Tibial artery (tissue), 4 donors: ENCODE data around the gene PPP1R8.

Experiments used
- DNase-seq, 2 donors: peaks; one replicate each; pipeline ENCODE4 v3.0.0-alpha.2; 2019
- H3K27ac ChIP-seq, 2 donors: fragments of 200-600 bp; sonication (generic) in 1 of 2; 1 replicate in 1 of 2; 2 replicates in 1 of 2; pipeline ENCODE4 v1.5.1; 2018 to 2019; ENCODE audit warnings: mild to moderate bottlenecking in 1 of 2
- H3K27me3 ChIP-seq, 2 donors: fragments of 200-600 bp; sonication (generic) in 1 of 2; one replicate each; pipeline versions ENCODE4 v1.5.1 to v1.6.0; 2016 to 2019
- H3K36me3 ChIP-seq, 3 donors: fragments of 200-600 bp; sonication (generic) in 2 of 3; one replicate each; pipeline ENCODE4 v1.5.1; 2016 to 2019; ENCODE audit warnings: mild to moderate bottlenecking in 2 of 3
- H3K4me1 ChIP-seq, 4 donors: fragments of 200-600 bp; sonication (generic) in 2 of 4; 1 replicate in 3 of 4; 2 replicates in 1 of 4; pipeline ENCODE4 v1.5.1; 2016 to 2019
- H3K4me3 ChIP-seq, 2 donors: fragments of 200-600 bp; sonication (generic) in 1 of 2; 1 replicate in 1 of 2; 2 replicates in 1 of 2; pipeline ENCODE4 v1.5.1; 2018 to 2019; ENCODE audit warnings: mild to moderate bottlenecking in 2 of 2
- H3K9me3 ChIP-seq, 3 donors: fragments of 200-600 bp; sonication (generic) in 1 of 3; one replicate each; pipeline ENCODE4 v1.5.1; 2016 to 2019
- CTCF ChIP-seq, 2 experiments: fragments of 200-600 bp in 1 of 2; fragments of 450-650 bp in 1 of 2; IDR thresholded peaks; one replicate each; pipeline ENCODE4 v1.5.1; 2017 to 2019; ENCODE audit warnings: antibody characterized with exemption in 2 of 2, mild to moderate bottlenecking in 1 of 2, moderate library complexity in 1 of 2
- intact Hi-C: fragments of 100-400 bp; cut with DNase I; formaldehyde crosslinking; loops from one replicate; pipeline ENCODE4 v1.15.0; 2023; ENCODE audit warnings: low total_unique reads

PPP1R8 gene

GRCh38 chr1:27830621-27831440, at the start of gene PPP1R8:
Gene PPP1R8 (plus strand): TSS chr1:27830782. CDS start chr1:27830836, 54 bp downstream.
- Histone ChIP-seq H3K27me3 (no peaks in the 10 kb centered on the region), H3K4me3 (peak within 1 kb of the TSS; percentile 84 to 96), H3K27ac (peak within 1 kb of the TSS; percentile 83 to 88), H3K4me1 (peaks cover 0 to 20% (median 15%) of the 10 kb centered on the region in 4 donors), H3K36me3 (peaks cover 10 to 25% (median 21%) of the 10 kb centered on the region in 3 donors), H3K9me3 (no peaks in the 10 kb centered on the region)
- TF ChIP-seq CTCF (IDR thresholded peaks at IDR 0.05): no peak
- peak; percentile 94 to 96 for DNase-seq
- intact Hi-C loops: no loop called here

- Histone ChIP-seq H3K27ac (no peak overlapping the region), H3K4me1 (peaks cover 0 to 30% (median 8%) of the 10 kb centered on the region in 4 donors)
- DNase-seq: no peak
Observed at GRCh38 chr1:27782950-27783349, 47.6 kb upstream of the PPP1R8 start.

GRCh38 chr1:27784700-27785099, 45.9 kb upstream of the PPP1R8 start:
- Histone ChIP-seq H3K9me3 (no peaks in the 10 kb centered on the region), H3K27ac (no peak overlapping the region), H3K4me3 (no peak overlapping the region), H3K27me3 (no peaks in the 10 kb centered on the region), H3K4me1 (peaks cover 0 to 24% (median 6%) of the 10 kb centered on the region in 4 donors), H3K36me3 (peaks cover 2 to 18% (median 3%) of the 10 kb centered on the region in 3 donors)
- intact Hi-C loops: no loop called here
- DNase-seq: no peak
- no peak for TF ChIP-seq CTCF (IDR thresholded peaks at IDR 0.05)

More at GRCh38 chr1:27782950-27783349, 47.6 kb upstream of the PPP1R8 start:
- H3K9me3 ChIP-seq: no peaks in the 10 kb centered on the region
- no peak overlapping the region for H3K4me3 ChIP-seq
- peaks cover 0 to 14% (median 0%) of the 10 kb centered on the region in 3 donors for H3K36me3 ChIP-seq
- no peak for TF ChIP-seq CTCF (IDR thresholded peaks at IDR 0.05)
- H3K27me3 ChIP-seq: no peaks in the 10 kb centered on the region
- intact Hi-C loops: no loop called here

GRCh38 chr1:27785781-27786455, 44.7 kb upstream of the PPP1R8 start:
- peaks cover 12 to 21% (median 14%) of the 10 kb centered on the region in 3 donors for H3K36me3 ChIP-seq
- H3K4me3 ChIP-seq: no peak overlapping the region
- TF ChIP-seq CTCF (IDR thresholded peaks at IDR 0.05): no peak
- intact Hi-C loops: no loop called here
- H3K27me3 ChIP-seq: no peaks in the 10 kb centered on the region
- peaks cover 0 to 24% (median 6%) of the 10 kb centered on the region in 4 donors for H3K4me1 ChIP-seq
- H3K9me3 ChIP-seq: no peaks in the 10 kb centered on the region
- H3K27ac ChIP-seq: no peak overlapping the region
- no peak for DNase-seq

- intact Hi-C loops: no loop called here
- Histone ChIP-seq H3K36me3 (peaks cover 25 to 31% (median 27%) of the 10 kb centered on the region in 3 donors), H3K27ac (no peak overlapping the region), H3K4me3 (no peak overlapping the region), H3K9me3 (no peaks in the 10 kb centered on the region), H3K4me1 (peaks cover 0 to 24% (median 4%) of the 10 kb centered on the region in 4 donors), H3K27me3 (no peaks in the 10 kb centered on the region)
- no peak for DNase-seq
- TF ChIP-seq CTCF (IDR thresholded peaks at IDR 0.05): no peak
Observed at GRCh38 chr1:27787895-27788294, 42.7 kb upstream of the PPP1R8 start.
